ENCODE measurements around the gene WBP2. TPM values are rescaled to one million over a fixed set of nuclear protein-coding genes. Genes with fewer than 3 reads are reported as not detected.
A peak's percentile ranks its signal among the peaks of the same experiment; 100 is the strongest.

The WBP2 gene
- total RNA-seq (2022) = 66.6 and 72.3 TPM in 2 replicates
- Bru-seq, nascent RNA = percentile 63 among the genes with signal in this experiment
- BruChase-seq, experiment 1, labeled RNA remaining after a 2-hour chase = percentile 74 among the genes with signal in this experiment
- BruChase-seq, experiment 2, labeled RNA remaining after a 6-hour chase = percentile 87 among the genes with signal in this experiment
- long read RNA-seq, transcript WBP2-201 (8 exons, 1,944 nt) = major isoform, 23 of 45 reads
- long read RNA-seq, partial matches to known transcripts = 8 of 45 reads
- long read RNA-seq, other reads (novel, unspliced or antisense) = 13 of 45 reads

GRCh38 chr17:75855310-75856061 is at the start of gene WBP2:
TSS of gene WBP2 (minus strand) at chr17:75855335. CDS start at chr17:75855297, 38 bp downstream.
- ChIA-PET POLR2A (interaction anchor here (0.5 to 3.2 kb wide), 21 partner anchors 10 to 385 kb away, joined by 3 to 37 read pairs (median 5); partner anchors contain the start of genes FBF1, GALK1, MRPL38 and TRIM65), CTCF (interaction anchor here (0.6 to 3.0 kb wide), 27 partner anchors 9 to 794 kb away, joined by 3 to 34 read pairs (median 6); partner anchors contain the start of genes CDK3, SMIM5, TRIM47 and TRIM65)
- Mint-ChIP-seq H3K36me3 (ENCODE audit: insufficient read depth, unreplicated experiment) (peaks cover 5% of the 10 kb centered on the region), H3K4me1 (ENCODE audit: low read depth, unreplicated experiment) (peaks cover 12% of the 10 kb centered on the region), H3K9me3 (ENCODE audit: unreplicated experiment) (no peaks in the 10 kb centered on the region), H3K27ac (ENCODE audit: unreplicated experiment) (no peak within 1 kb of the TSS), H3K27me3 (ENCODE audit: insufficient read depth, unreplicated experiment) (no peaks in the 10 kb centered on the region), H3K4me3 (ENCODE audit: unreplicated experiment) (no peak within 1 kb of the TSS)
- no peaks in the 10 kb centered on the region for H3K27me3 ChIP-seq (replicated peaks; ENCODE audit: control insufficient read depth, insufficient read depth, low read length)
- intact Hi-C loops (cut with micrococcal nuclease; ENCODE audit: unreplicated experiment) = loop anchor here (1.0 to 2.0 kb wide), 4 partner anchors 9 to 75 kb away; partner anchors contain the start of genes MRPL38 and UNK
- DNase-seq = peak; percentile 98 to 99
- no TSS peak for BruUV-seq (replicated peaks)
- no peaks in the 10 kb centered on the region for H3K36me3 ChIP-seq (ENCODE audit: control insufficient read depth, insufficient read depth, low read length)
- peaks cover 6% of the 10 kb centered on the region for H3K4me1 ChIP-seq
- no peaks in the 10 kb centered on the region for H3K9me3 ChIP-seq
- peak within 1 kb of the TSS; percentile 85 for H3K4me3 ChIP-seq (ENCODE audit: low read depth, low read length)
- peak in 1 of 2 experiments; percentile 11 for TF ChIP-seq CTCF (IDR thresholded peaks at IDR 0.05; ENCODE audit: insufficient read depth in 1 of 2, low read depth in 1 of 2, low read length in 1 of 2, severe bottlenecking in 1 of 2, unreplicated experiment in 1 of 2)

- no peaks in the 10 kb centered on the region for H3K4me1 Mint-ChIP-seq (ENCODE audit: low read depth, unreplicated experiment)
- H3K27me3 Mint-ChIP-seq (ENCODE audit: insufficient read depth, unreplicated experiment) = no peaks in the 10 kb centered on the region
- no peak for DNase-seq
- peaks cover 64% of the 10 kb centered on the region for H3K36me3 Mint-ChIP-seq (ENCODE audit: insufficient read depth, unreplicated experiment)
- POLR2A ChIA-PET = no interaction called here
- peaks cover 12% of the 10 kb centered on the region for H3K4me1 ChIP-seq
- CTCF ChIA-PET = no interaction called here
- no peaks in the 10 kb centered on the region for H3K9me3 Mint-ChIP-seq (ENCODE audit: unreplicated experiment)
- no peak for TF ChIP-seq CTCF (IDR thresholded peaks at IDR 0.05; ENCODE audit: insufficient read depth in 1 of 2, low read depth in 1 of 2, low read length in 1 of 2, severe bottlenecking in 1 of 2, unreplicated experiment in 1 of 2)
- no TSS peak for BruUV-seq (replicated peaks)
- H3K27me3 ChIP-seq (replicated peaks; ENCODE audit: control insufficient read depth, insufficient read depth, low read length) = no peaks in the 10 kb centered on the region
- H3K4me3 Mint-ChIP-seq (ENCODE audit: unreplicated experiment) = no peak overlapping the region
- no peak overlapping the region for H3K27ac Mint-ChIP-seq (ENCODE audit: unreplicated experiment)
- H3K36me3 ChIP-seq (ENCODE audit: control insufficient read depth, insufficient read depth, low read length) = peaks cover 4% of the 10 kb centered on the region; the same call in 1 of the 2 replicates
- H3K9me3 ChIP-seq = no peaks in the 10 kb centered on the region
- H3K4me3 ChIP-seq (ENCODE audit: low read depth, low read length) = no peak overlapping the region
- intact Hi-C loops (cut with micrococcal nuclease; ENCODE audit: unreplicated experiment) = no loop called here
Measured at GRCh38 chr17:75902406-75902805, 47.3 kb upstream of the WBP2 start.

GRCh38 chr17:75901727-75902126 is 46.6 kb upstream of the WBP2 start:
- no peak overlapping the region for H3K4me3 Mint-ChIP-seq (ENCODE audit: unreplicated experiment)
- no peaks in the 10 kb centered on the region for H3K27me3 ChIP-seq (replicated peaks; ENCODE audit: control insufficient read depth, insufficient read depth, low read length)
- H3K27me3 Mint-ChIP-seq (ENCODE audit: insufficient read depth, unreplicated experiment) = no peaks in the 10 kb centered on the region
- ChIA-PET CTCF (no interaction called here), POLR2A (no interaction called here)
- H3K27ac Mint-ChIP-seq (ENCODE audit: unreplicated experiment) = no peak overlapping the region
- DNase-seq = no peak
- intact Hi-C loops (cut with micrococcal nuclease; ENCODE audit: unreplicated experiment) = no loop called here
- peaks cover 17% of the 10 kb centered on the region for H3K4me1 ChIP-seq
- H3K36me3 ChIP-seq (ENCODE audit: control insufficient read depth, insufficient read depth, low read length) = peaks cover 4% of the 10 kb centered on the region; the same call in 1 of the 2 replicates
- H3K9me3 Mint-ChIP-seq (ENCODE audit: unreplicated experiment) = no peaks in the 10 kb centered on the region
- H3K4me1 Mint-ChIP-seq (ENCODE audit: low read depth, unreplicated experiment) = no peaks in the 10 kb centered on the region
- no peaks in the 10 kb centered on the region for H3K9me3 ChIP-seq
- no peak overlapping the region for H3K4me3 ChIP-seq (ENCODE audit: low read depth, low read length)
- peaks cover 70% of the 10 kb centered on the region for H3K36me3 Mint-ChIP-seq (ENCODE audit: insufficient read depth, unreplicated experiment)
- no TSS peak for BruUV-seq (replicated peaks)
- no peak for TF ChIP-seq CTCF (IDR thresholded peaks at IDR 0.05; ENCODE audit: insufficient read depth in 1 of 2, low read depth in 1 of 2, low read length in 1 of 2, severe bottlenecking in 1 of 2, unreplicated experiment in 1 of 2)

Data from Caco-2 (cell line).